Peyer's patch (tissue), 4 donors: Measurements from ENCODE around the gene ARL5C.

Experiments used
- CTCF ChIP-seq, 6 experiments: fragments of 450-650 bp in 4 of 6; fragments of 200-600 bp in 2 of 6; sonication (generic) in 1 of 6; IDR thresholded peaks; one replicate each; pipeline ENCODE4 v1.5.1; 2017 to 2019; ENCODE audit warnings: antibody characterized with exemption in 6 of 6, mild to moderate bottlenecking in 3 of 6, moderate library complexity in 1 of 6
- POLR2A ChIP-seq, 2 donors: fragments of 450-650 bp; IDR thresholded peaks; one replicate each; pipeline ENCODE4 v1.5.1; 2017; ENCODE audit warnings: antibody characterized with exemption in 2 of 2, mild to moderate bottlenecking in 2 of 2, moderate library complexity in 2 of 2

DNA sequence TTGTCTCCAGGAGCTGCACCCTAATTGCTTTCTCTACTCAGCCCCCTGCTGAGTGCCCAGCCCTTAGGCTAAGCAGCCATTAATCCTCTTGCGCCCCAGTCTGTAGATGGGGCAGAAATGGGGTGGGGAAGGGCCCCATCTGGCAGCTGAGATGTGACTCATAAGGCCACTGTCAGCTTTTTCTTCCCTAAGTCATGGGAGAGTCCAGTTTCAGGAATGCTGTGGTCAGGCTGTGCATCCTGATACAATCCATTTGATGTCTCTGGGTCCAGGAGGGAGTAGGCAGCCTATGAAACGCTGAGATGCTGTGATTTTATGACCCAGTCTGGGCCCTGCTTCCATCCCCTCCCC lies 26.8 kb downstream of the ARL5C start:
- TF ChIP-seq CTCF (IDR thresholded peaks at IDR 0.05) (no peak), POLR2A (IDR thresholded peaks at IDR 0.05) (no peak)
